Stimulated activated CD4-positive, alpha-beta T cell treated with anti-CD3 and anti-CD28 coated beads, Interleukin-4, amount 100 ng/mL, for 24 hours (primary cell): Measurements from ENCODE around the gene RALGAPA2.
"Not testable (repeated sequence)": the region's sequence is repeated elsewhere in the genome, so short reads cannot be mapped to it uniquely, and the experiment has no call there.

Experiments used
- DNase-seq: peaks from one replicate; pipeline ENCODE4 v3.0.0-alpha.2; 2020

The RALGAPA2 gene

GRCh38 chr20:20567712-20568111 lies 144.7 kb downstream of the RALGAPA2 start:
- no peak for DNase-seq

- DNase-seq, result no peak
Observed at GRCh38 chr20:20566516-20566915, 145.9 kb downstream of the RALGAPA2 start.

- no peak for DNase-seq
Observed at GRCh38 chr20:20564279-20564678, 148.2 kb downstream of the RALGAPA2 start.

- no peak for DNase-seq
Observed at GRCh38 chr20:20562507-20562906, 149.9 kb downstream of the RALGAPA2 start.

GRCh38 chr20:20561841-20562240 lies 150.6 kb downstream of the RALGAPA2 start:
- DNase-seq, result no peak

GRCh38 chr20:20561172-20561571 lies 151.3 kb downstream of the RALGAPA2 start:
- DNase-seq, result no peak

GRCh38 chr20:20557406-20557805 lies 155.0 kb downstream of the RALGAPA2 start:
- DNase-seq, result no peak

- no peak for DNase-seq
Observed at GRCh38 chr20:20555838-20556237, 156.6 kb downstream of the RALGAPA2 start.

GRCh38 chr20:20554951-20555350 lies 157.5 kb downstream of the RALGAPA2 start:
- DNase-seq, result no peak

- DNase-seq, result no peak
Observed at GRCh38 chr20:20553541-20553940, 158.9 kb downstream of the RALGAPA2 start.

- DNase-seq, result no peak
Observed at GRCh38 chr20:20552076-20552475, 160.4 kb downstream of the RALGAPA2 start.

GRCh38 chr20:20551409-20551808 lies 161.0 kb downstream of the RALGAPA2 start:
- no peak for DNase-seq

GRCh38 chr20:20549704-20550103 lies 162.7 kb downstream of the RALGAPA2 start:
- DNase-seq, result no peak

GRCh38 chr20:20549267-20549612 lies 163.2 kb downstream of the RALGAPA2 start:
- DNase-seq, result no peak

GRCh38 chr20:20548527-20549266 lies 163.7 kb downstream of the RALGAPA2 start:
- no peak for DNase-seq

- DNase-seq, result no peak
Observed at GRCh38 chr20:20547876-20548266, 164.6 kb downstream of the RALGAPA2 start.

- no peak for DNase-seq
Observed at GRCh38 chr20:20547221-20547875, 165.1 kb downstream of the RALGAPA2 start.

GRCh38 chr20:20546402-20546801 lies 166.0 kb downstream of the RALGAPA2 start:
- no peak for DNase-seq

- DNase-seq, result not testable (repeated sequence)
Observed at GRCh38 chr20:20543348-20543747, 169.1 kb downstream of the RALGAPA2 start.

GRCh38 chr20:20536240-20536933 lies 176.1 kb downstream of the RALGAPA2 start:
- DNase-seq, result no peak

- DNase-seq, result no peak
Observed at GRCh38 chr20:20535051-20535450, 177.4 kb downstream of the RALGAPA2 start.

- no peak for DNase-seq
Observed at GRCh38 chr20:20531283-20531682, 181.2 kb downstream of the RALGAPA2 start.

GRCh38 chr20:20530428-20531151 lies 181.9 kb downstream of the RALGAPA2 start:
- DNase-seq, result no peak
